CD14-positive monocyte (primary cell): ENCODE data around the gene GRB14. TPM values are rescaled to one million over a fixed set of nuclear protein-coding genes. Genes with fewer than 3 reads are reported as not detected.

Experiments used
- DNase-seq, 3 donors: peaks; one replicate each; pipeline ENCODE4 v3.0.0-alpha.2; 2011 to 2022
- H2AFZ ChIP-seq: 2 replicates; pipeline ENCODE4 v1.6.0; 2012; ENCODE audit warnings: mild to moderate bottlenecking, low read depth, low read length, inconsistent platforms; ENCODE audit not compliant: insufficient read depth, poor library complexity, severe bottlenecking
- H3K27ac ChIP-seq, 2 donors: 1 replicate in 1 of 2; 2 replicates in 1 of 2; pipeline ENCODE4 v1.5.1; 2012 to 2013; ENCODE audit warnings: low read length in 2 of 2, control low read depth in 1 of 2, inconsistent platforms in 1 of 2, low read depth in 1 of 2, mild to moderate bottlenecking in 1 of 2
- H3K27me3 ChIP-seq, 2 donors: one replicate each; pipeline versions ENCODE4 v1.6.0 to v1.6.1; 2011 to 2013; ENCODE audit warnings: low read length in 2 of 2; ENCODE audit not compliant: control insufficient read depth in 2 of 2, insufficient read depth in 2 of 2
- H3K36me3 ChIP-seq, 2 donors: replicated peaks in 1 of 2; 1 replicate in 1 of 2; 2 replicates in 1 of 2; pipeline versions ENCODE4 v1.5.1 to v1.6.1; 2012 to 2013; ENCODE audit warnings: low read length in 2 of 2, control low read depth in 1 of 2, inconsistent platforms in 1 of 2, mild to moderate bottlenecking in 1 of 2; ENCODE audit not compliant: insufficient read depth in 2 of 2, control insufficient read depth in 1 of 2
- H3K4me1 ChIP-seq, 2 donors: 1 replicate in 1 of 2; 2 replicates in 1 of 2; pipeline versions ENCODE4 v1.5.1 to v1.6.1; 2012 to 2013; ENCODE audit warnings: low read length in 2 of 2, control low read depth in 1 of 2, inconsistent platforms in 1 of 2, mild to moderate bottlenecking in 1 of 2, moderate library complexity in 1 of 2; ENCODE audit not compliant: insufficient read depth in 2 of 2, control insufficient read depth in 1 of 2
- H3K4me2 ChIP-seq: replicated peaks from 2 replicates; pipeline ENCODE3; 2012; ENCODE audit warnings: low read length, moderate library complexity, mild to moderate bottlenecking; ENCODE audit not compliant: poor library complexity, severe bottlenecking; ENCODE audit errors: extremely low read depth
- H3K4me3 ChIP-seq, 3 experiments: fragments of 200-600 bp in 1 of 3; sonication (generic) in 1 of 3; replicated peaks in 1 of 3; 1 replicate in 2 of 3; 2 replicates in 1 of 3; pipeline ENCODE4 v1.5.1; 2011 to 2013; ENCODE audit warnings: low read length in 3 of 3, mild to moderate bottlenecking in 3 of 3, control low read depth in 2 of 3, low read depth in 2 of 3, inconsistent platforms in 1 of 3, moderate library complexity in 1 of 3
- H3K79me2 ChIP-seq: 2 replicates; pipeline ENCODE4 v1.6.0; 2012; ENCODE audit warnings: mild to moderate bottlenecking, control low read depth, inconsistent platforms, low read length, moderate library complexity; ENCODE audit not compliant: insufficient read depth
- H3K9ac ChIP-seq: 2 replicates; pipeline ENCODE4 v1.6.0; 2017; ENCODE audit warnings: low read length, mild to moderate bottlenecking; ENCODE audit not compliant: insufficient read depth, poor library complexity, severe bottlenecking
- H3K9me3 ChIP-seq, 2 donors: replicated peaks in 1 of 2; 1 replicate in 1 of 2; 2 replicates in 1 of 2; pipeline versions ENCODE4 v1.5.1 to v1.6.1; 2012 to 2013; ENCODE audit warnings: low read length in 2 of 2, control low read depth in 1 of 2; ENCODE audit not compliant: control insufficient read depth in 1 of 2, insufficient read depth in 1 of 2
- H4K20me1 ChIP-seq: 2 replicates; pipeline ENCODE4 v1.6.0; 2012; ENCODE audit warnings: mild to moderate bottlenecking, low read length, control low read depth, moderate library complexity; ENCODE audit not compliant: insufficient read depth
- H3K27ac Mint-ChIP-seq, 7 donors: one replicate each; pipeline ENCODE4 v1.8.0; 2020; ENCODE audit warnings: mild to moderate bottlenecking in 7 of 7, mixed read lengths in 7 of 7, moderate library complexity in 6 of 7, inconsistent platforms in 2 of 7
- H3K27me3 Mint-ChIP-seq, 3 donors: one replicate each; pipeline ENCODE4 v1.8.0; 2021 to 2022; ENCODE audit warnings: low read depth in 3 of 3, mild to moderate bottlenecking in 3 of 3, mixed read lengths in 3 of 3, moderate library complexity in 3 of 3, inconsistent platforms in 1 of 3
- H3K36me3 Mint-ChIP-seq, 2 donors: one replicate each; pipeline ENCODE4 v1.8.0; 2020; ENCODE audit warnings: mixed read lengths in 2 of 2, inconsistent platforms in 1 of 2, mild to moderate bottlenecking in 1 of 2
- H3K4me1 Mint-ChIP-seq: one replicate; pipeline ENCODE4 v1.8.0; 2020; ENCODE audit warnings: mild to moderate bottlenecking, mixed read lengths
- H3K4me3 Mint-ChIP-seq, 2 donors: one replicate each; pipeline ENCODE4 v1.8.0; 2020; ENCODE audit warnings: mild to moderate bottlenecking in 2 of 2, mixed read lengths in 2 of 2, moderate library complexity in 1 of 2
- H3K9me3 Mint-ChIP-seq, 7 donors: one replicate each; pipeline ENCODE4 v1.8.0; 2020 to 2022; ENCODE audit warnings: mixed read lengths in 7 of 7, mild to moderate bottlenecking in 6 of 7, moderate library complexity in 6 of 7, inconsistent platforms in 2 of 7
- WGBS: methylation state at CpG from one replicate; pipeline ENCODE4 v1.1.5; 2013; ENCODE audit warnings: missing lambda C conversion rate; ENCODE audit not compliant: insufficient coverage; 5-methylcytosine and 5-hydroxymethylcytosine counted together
- intact Hi-C, 2 donors: fragments of 100-400 bp; cut with micrococcal nuclease; formaldehyde crosslinking; loops; one replicate each; pipeline versions ENCODE4 v1.15.0 to v1.15.1; 2023
- polyA plus RNA-seq, 3 donors: library from polyadenylated mRNA; depleted of rRNA in 1 of 3; unstranded in 2 of 3; stranded (reverse) in 1 of 3; fragments of 300-500 nt in 2 of 3; fragments of >200 nt in 1 of 3; fragmentation: Illumina TruSeq in 2 of 3; gene quantifications; 1 replicate in 2 of 3; 2 replicates in 1 of 3; pipeline ENCODE4 v1.2.3, GENCODE V29; 2012 to 2021
- TF ChIP-seq, protein P1 (sequence below): fragments of 200-600 bp; IDR thresholded peaks from one replicate; pipeline ENCODE4 v1.8.0; 2022; ENCODE audit warnings: antibody characterized with exemption, mild to moderate bottlenecking

The GRB14 gene
- polyA plus RNA-seq, 3 donors: 0.20 to 0.28 TPM; not detected in 1

- no peaks in the 10 kb centered on the region for H3K27me3 ChIP-seq
- no peak overlapping the region for H3K4me3 ChIP-seq
- H3K4me2 ChIP-seq: no peak overlapping the region
- no peak overlapping the region for H2AFZ ChIP-seq
- H3K9me3 ChIP-seq: no peaks in the 10 kb centered on the region
- no peak overlapping the region for H3K9ac ChIP-seq
- no peaks in the 10 kb centered on the region for H4K20me1 ChIP-seq
- Mint-ChIP-seq H3K9me3 (no peaks in the 10 kb centered on the region), H3K4me1 (no peaks in the 10 kb centered on the region), H3K27me3 (no peaks in the 10 kb centered on the region), H3K4me3 (no peak overlapping the region), H3K36me3 (no peaks in the 10 kb centered on the region), H3K27ac (no peak overlapping the region)
- WGBS: no CpG with 5 or more reads among the region's 2 CpGs
- no peaks in the 10 kb centered on the region for H3K36me3 ChIP-seq
- no peak overlapping the region for H3K27ac ChIP-seq
- no peaks in the 10 kb centered on the region for H3K4me1 ChIP-seq
- no peaks in the 10 kb centered on the region for H3K79me2 ChIP-seq
- intact Hi-C loops: no loop called here
- DNase-seq: no peak
- TF ChIP-seq, protein P1, sequence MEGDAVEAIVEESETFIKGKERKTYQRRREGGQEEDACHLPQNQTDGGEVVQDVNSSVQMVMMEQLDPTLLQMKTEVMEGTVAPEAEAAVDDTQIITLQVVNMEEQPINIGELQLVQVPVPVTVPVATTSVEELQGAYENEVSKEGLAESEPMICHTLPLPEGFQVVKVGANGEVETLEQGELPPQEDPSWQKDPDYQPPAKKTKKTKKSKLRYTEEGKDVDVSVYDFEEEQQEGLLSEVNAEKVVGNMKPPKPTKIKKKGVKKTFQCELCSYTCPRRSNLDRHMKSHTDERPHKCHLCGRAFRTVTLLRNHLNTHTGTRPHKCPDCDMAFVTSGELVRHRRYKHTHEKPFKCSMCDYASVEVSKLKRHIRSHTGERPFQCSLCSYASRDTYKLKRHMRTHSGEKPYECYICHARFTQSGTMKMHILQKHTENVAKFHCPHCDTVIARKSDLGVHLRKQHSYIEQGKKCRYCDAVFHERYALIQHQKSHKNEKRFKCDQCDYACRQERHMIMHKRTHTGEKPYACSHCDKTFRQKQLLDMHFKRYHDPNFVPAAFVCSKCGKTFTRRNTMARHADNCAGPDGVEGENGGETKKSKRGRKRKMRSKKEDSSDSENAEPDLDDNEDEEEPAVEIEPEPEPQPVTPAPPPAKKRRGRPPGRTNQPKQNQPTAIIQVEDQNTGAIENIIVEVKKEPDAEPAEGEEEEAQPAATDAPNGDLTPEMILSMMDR: no peak
Observed at GRCh38 chr2:164478205-164478604, 143.1 kb downstream of the GRB14 start.

GRCh38 chr2:164474873-164475272, 146.4 kb downstream of the GRB14 start:
- Mint-ChIP-seq H3K9me3 (peaks cover 0 to 4% (median 0%) of the 10 kb centered on the region in 7 donors), H3K36me3 (no peaks in the 10 kb centered on the region), H3K27me3 (peaks cover 0 to 2% (median 0%) of the 10 kb centered on the region in 3 donors), H3K4me3 (no peak overlapping the region), H3K27ac (no peak overlapping the region), H3K4me1 (no peaks in the 10 kb centered on the region)
- intact Hi-C loops: no loop called here
- Histone ChIP-seq H3K4me2 (no peak overlapping the region), H3K9ac (no peak overlapping the region), H4K20me1 (no peaks in the 10 kb centered on the region), H3K36me3 (no peaks in the 10 kb centered on the region), H3K4me3 (no peak overlapping the region), H3K27me3 (no peaks in the 10 kb centered on the region), H3K9me3 (no peaks in the 10 kb centered on the region), H3K27ac (no peak overlapping the region), H3K79me2 (no peaks in the 10 kb centered on the region), H2AFZ (no peak overlapping the region), H3K4me1 (no peaks in the 10 kb centered on the region)
- no peak for DNase-seq
- TF ChIP-seq, protein P1: no peak
